H1 (cell line): ENCODE results near the gene QRSL1. TPM values are rescaled to one million over a fixed set of nuclear protein-coding genes. Genes with fewer than 3 reads are reported as not detected.

Experiments
- BCL11A ChIP-seq, 2 experiments: IDR thresholded peaks; one replicate each; pipeline ENCODE4 v1.6.1; 2011; ENCODE audit warnings: low read depth in 2 of 2, low read length in 2 of 2, mild to moderate bottlenecking in 2 of 2
- TAF1 ChIP-seq: IDR thresholded peaks from 2 replicates; pipeline ENCODE4 v1.6.1; 2011; ENCODE audit warnings: mild to moderate bottlenecking, low read depth, low read length
- TBP ChIP-seq: IDR thresholded peaks from 2 replicates; pipeline ENCODE4 v1.6.1; 2011; ENCODE audit warnings: low read depth, low read length, improper control_type of control experiment
- polyA plus RNA-seq, 7 experiments: library from polyadenylated mRNA; depleted of rRNA in 3 of 7; stranded (reverse) in 5 of 7; unstranded in 2 of 7; fragments of >200 nt in 5 of 7; fragments of 200-250 nt in 2 of 7; gene quantifications; 1 replicate in 5 of 7; 2 replicates in 1 of 7; 4 replicates in 1 of 7; pipeline versions ENCODE4 v1.2.1 to v1.2.3, GENCODE V29; 2011 to 2013; ENCODE audit warnings: missing spikeins in 2 of 7, mixed read lengths in 2 of 7
- total RNA-seq: library from RNA; stranded (reverse); fragmentation: NEBNext Ultra II Directional; extraction: Animal tissue kit (Norgen Biotek cat#: 25700); gene quantifications from 2 replicates; pipeline ENCODE4 v1.2.1, GENCODE V29; 2021

Gene QRSL1
- total and polyA plus RNA-seq, 2 of the 8 experiments (the other 6 are each of a cell fraction or from before 2014, with no cell fraction given): 7.8 to 22.2 TPM

DNA sequence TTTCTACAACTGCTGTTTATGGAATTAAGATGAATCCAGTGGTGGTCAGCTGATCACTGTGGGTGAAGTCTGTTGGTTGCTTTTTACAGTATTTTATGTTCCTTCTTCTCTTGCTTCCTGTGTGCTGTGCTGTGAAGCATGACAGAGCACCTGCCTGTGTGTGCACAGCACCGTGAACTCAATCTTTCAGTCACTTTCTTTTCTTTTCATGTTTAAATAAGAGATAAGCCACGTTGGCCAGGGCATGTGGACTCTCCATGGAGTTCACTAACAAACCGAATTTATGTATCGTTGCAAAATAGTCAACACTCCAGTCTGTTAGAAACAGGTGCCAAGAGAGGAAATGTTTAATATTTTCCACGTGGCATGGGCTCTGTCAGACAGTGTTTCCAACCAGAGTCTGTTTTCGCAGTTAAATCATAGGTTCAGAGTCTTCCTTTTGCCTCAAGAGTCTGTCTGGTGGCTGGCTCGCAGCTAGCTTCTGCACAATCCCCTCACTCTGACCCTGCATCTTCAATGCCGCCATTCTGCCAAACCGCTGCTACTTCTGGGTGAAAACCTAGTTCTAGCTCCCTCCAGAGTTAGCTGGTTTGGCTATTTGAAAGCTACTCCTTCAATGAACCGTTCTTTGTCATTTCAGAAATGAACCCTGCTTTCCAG is 73.2 kb downstream of the QRSL1 start (continued):
- TF ChIP-seq BCL11A (IDR thresholded peaks at IDR 0.05; ENCODE audit: low read depth in 2 of 2, low read length in 2 of 2) (no peak), TAF1 (no peak), TBP (no peak)
- TF ChIP-seq, all 59 proteins: peak for 0
